VCaP (cell line): ENCODE results near the gene ARSK.

ENCODE experiments used
- H3K27ac ChIP-seq: fragments of 450-650 bp; 2 replicates; pipeline ENCODE4 v1.5.1; 2017
- TF ChIP-seq, protein P1 (sequence below): fragments of 450-650 bp; conservative IDR thresholded peaks from 2 replicates; pipeline ENCODE4 v1.5.1; 2017; ENCODE audit warnings: mild to moderate bottlenecking, moderate library complexity

The ARSK gene

GRCh38 chr5:95563367-95563766, 8.5 kb downstream of the ARSK start:
- no peak overlapping the region for H3K27ac ChIP-seq
- TF ChIP-seq, protein P1, sequence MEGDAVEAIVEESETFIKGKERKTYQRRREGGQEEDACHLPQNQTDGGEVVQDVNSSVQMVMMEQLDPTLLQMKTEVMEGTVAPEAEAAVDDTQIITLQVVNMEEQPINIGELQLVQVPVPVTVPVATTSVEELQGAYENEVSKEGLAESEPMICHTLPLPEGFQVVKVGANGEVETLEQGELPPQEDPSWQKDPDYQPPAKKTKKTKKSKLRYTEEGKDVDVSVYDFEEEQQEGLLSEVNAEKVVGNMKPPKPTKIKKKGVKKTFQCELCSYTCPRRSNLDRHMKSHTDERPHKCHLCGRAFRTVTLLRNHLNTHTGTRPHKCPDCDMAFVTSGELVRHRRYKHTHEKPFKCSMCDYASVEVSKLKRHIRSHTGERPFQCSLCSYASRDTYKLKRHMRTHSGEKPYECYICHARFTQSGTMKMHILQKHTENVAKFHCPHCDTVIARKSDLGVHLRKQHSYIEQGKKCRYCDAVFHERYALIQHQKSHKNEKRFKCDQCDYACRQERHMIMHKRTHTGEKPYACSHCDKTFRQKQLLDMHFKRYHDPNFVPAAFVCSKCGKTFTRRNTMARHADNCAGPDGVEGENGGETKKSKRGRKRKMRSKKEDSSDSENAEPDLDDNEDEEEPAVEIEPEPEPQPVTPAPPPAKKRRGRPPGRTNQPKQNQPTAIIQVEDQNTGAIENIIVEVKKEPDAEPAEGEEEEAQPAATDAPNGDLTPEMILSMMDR = no peak

DNA sequence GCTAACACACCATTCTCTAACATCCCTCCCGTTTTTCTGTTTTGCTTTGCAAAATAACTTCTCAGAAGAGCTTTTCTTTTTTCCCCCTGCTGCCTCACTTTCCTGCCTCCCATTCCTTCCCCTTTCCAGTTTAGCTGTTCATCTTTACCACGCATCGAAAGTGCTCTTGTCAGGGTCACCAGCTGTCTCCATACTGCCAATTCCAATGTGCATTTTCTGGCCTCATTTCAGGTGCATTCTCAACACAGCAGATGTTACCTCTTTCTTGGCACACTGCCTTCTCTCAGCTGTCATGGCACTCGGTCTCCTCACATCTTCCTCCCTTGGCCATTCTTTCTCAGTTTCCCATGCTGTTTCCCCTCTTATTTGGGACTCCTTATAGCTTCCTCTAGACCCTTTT, 9.5 kb downstream of the ARSK start:
- H3K27ac ChIP-seq = no peak overlapping the region
- TF ChIP-seq, protein P1 = no peak

GRCh38 chr5:95565280-95565920, 10.5 kb downstream of the ARSK start:
- peak overlapping the region; percentile 19 for H3K27ac ChIP-seq
- TF ChIP-seq, protein P1 = no peak

GRCh38 chr5:95572016-95572415, 17.1 kb downstream of the ARSK start:
- TF ChIP-seq, protein P1 = no peak
- no peak overlapping the region for H3K27ac ChIP-seq

DNA sequence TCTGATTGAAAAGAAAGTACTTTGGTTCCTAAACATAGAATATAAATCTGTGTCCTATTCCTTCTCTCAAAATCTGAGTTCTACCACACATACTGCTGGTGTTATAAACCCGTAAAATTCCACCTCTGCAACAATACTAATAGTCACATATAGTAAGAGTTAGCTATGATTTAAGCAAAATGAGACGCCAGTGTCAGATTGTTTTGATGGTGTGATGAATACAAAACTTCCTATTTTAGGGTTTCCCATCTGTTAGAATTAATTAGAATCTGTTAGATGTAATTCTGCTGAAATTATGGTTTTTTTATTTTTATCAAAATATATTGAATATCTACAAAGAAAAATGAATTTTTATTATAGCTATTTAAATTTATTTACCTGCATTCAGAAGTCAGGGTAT, 26.7 kb downstream of the ARSK start:
- TF ChIP-seq, protein P1 = no peak
- no peak overlapping the region for H3K27ac ChIP-seq

GRCh38 chr5:95583992-95584391, 29.1 kb downstream of the ARSK start:
- H3K27ac ChIP-seq = no peak overlapping the region
- TF ChIP-seq, protein P1 = no peak

GRCh38 chr5:95590880-95591279, 36.0 kb downstream of the ARSK start:
- no peak overlapping the region for H3K27ac ChIP-seq
- TF ChIP-seq, protein P1 = no peak
